Measurements from ENCODE around the gene APP.

The APP gene

GRCh38 chr21:25857308-25858074, 313.1 kb downstream of the APP start:
- no peak for DNase-seq

- DNase-seq = no peak
Observed at GRCh38 chr21:25855576-25855975, 315.0 kb downstream of the APP start.

GRCh38 chr21:25850126-25850842, 320.3 kb downstream of the APP start:
- no peak for DNase-seq

GRCh38 chr21:25848309-25848708, 322.3 kb downstream of the APP start:
- DNase-seq = no peak

- no peak for DNase-seq
Observed at GRCh38 chr21:25845729-25846256, 324.8 kb downstream of the APP start.

- DNase-seq = no peak
Observed at GRCh38 chr21:25842925-25843324, 327.6 kb downstream of the APP start.

GRCh38 chr21:25838809-25839208, 331.8 kb downstream of the APP start:
- DNase-seq = no peak

GRCh38 chr21:25837533-25838265, 332.9 kb downstream of the APP start:
- DNase-seq = no peak

GRCh38 chr21:25836396-25836795, 334.2 kb downstream of the APP start:
- DNase-seq = no peak

GRCh38 chr21:25834381-25834780, 336.2 kb downstream of the APP start:
- DNase-seq = no peak

GRCh38 chr21:25831300-25831960, 339.1 kb downstream of the APP start:
- DNase-seq = no peak

Measured in NCI-H1092 (cell line).